Left ventricle myocardium inferior (tissue), 1 donor: ENCODE results near the gene TMEM9. TPM values are rescaled to one million over a fixed set of nuclear protein-coding genes. Genes with fewer than 3 reads are reported as not detected.

ENCODE experiments used
- DNase-seq: peaks from one replicate; pipeline ENCODE4 v3.0.0-alpha.2; 2020
- H3K27ac ChIP-seq: fragments of 200-600 bp; replicated peaks from 2 replicates; pipeline ENCODE4 v1.8.0; 2021
- H3K27me3 ChIP-seq: fragments of 200-600 bp; 2 replicates; pipeline ENCODE4 v1.8.0; 2021; ENCODE audit warnings: low read depth
- H3K36me3 ChIP-seq: fragments of 200-600 bp; 2 replicates; pipeline ENCODE4 v1.8.0; 2021
- H3K4me1 ChIP-seq: fragments of 200-600 bp; 2 replicates; pipeline ENCODE4 v1.8.0; 2021
- H3K4me3 ChIP-seq: fragments of 200-600 bp; 2 replicates; pipeline ENCODE4 v1.8.0; 2021; ENCODE audit warnings: mild to moderate bottlenecking, moderate library complexity
- H3K9me3 ChIP-seq: fragments of 200-600 bp; replicated peaks from 2 replicates; pipeline ENCODE4 v1.8.0; 2021
- intact Hi-C: fragments of 100-400 bp; cut with micrococcal nuclease; formaldehyde crosslinking; loops from one replicate; pipeline ENCODE4 v1.11.0; 2022
- total RNA-seq: library from RNA; stranded (reverse); fragmentation: NEBNext Ultra II Directional; extraction: Animal tissue kit (Norgen Biotek cat#: 25700); gene quantifications from one replicate; pipeline ENCODE4 v1.2.1, GENCODE V29; 2021
- TF ChIP-seq, protein P1 (sequence below): fragments of 200-600 bp; IDR thresholded peaks from 2 replicates; pipeline ENCODE4 v1.8.0; 2021; ENCODE audit warnings: antibody characterized with exemption, mild to moderate bottlenecking, borderline replicate concordance
- donor health status: DM: no; HTN: yes; CAD: no; lungs with severe emphysema.

Gene TMEM9
- total RNA-seq, 1 donor from 2014 or later: 25.3 TPM

GRCh38 chr1:201185527-201186128, 31.4 kb upstream of the TMEM9 start:
- H3K36me3 ChIP-seq: no peaks in the 10 kb centered on the region
- intact Hi-C loops: no loop called here
- peaks cover 27% of the 10 kb centered on the region for H3K27me3 ChIP-seq
- H3K9me3 ChIP-seq: no peaks in the 10 kb centered on the region
- no peak for DNase-seq
- TF ChIP-seq, protein P1, sequence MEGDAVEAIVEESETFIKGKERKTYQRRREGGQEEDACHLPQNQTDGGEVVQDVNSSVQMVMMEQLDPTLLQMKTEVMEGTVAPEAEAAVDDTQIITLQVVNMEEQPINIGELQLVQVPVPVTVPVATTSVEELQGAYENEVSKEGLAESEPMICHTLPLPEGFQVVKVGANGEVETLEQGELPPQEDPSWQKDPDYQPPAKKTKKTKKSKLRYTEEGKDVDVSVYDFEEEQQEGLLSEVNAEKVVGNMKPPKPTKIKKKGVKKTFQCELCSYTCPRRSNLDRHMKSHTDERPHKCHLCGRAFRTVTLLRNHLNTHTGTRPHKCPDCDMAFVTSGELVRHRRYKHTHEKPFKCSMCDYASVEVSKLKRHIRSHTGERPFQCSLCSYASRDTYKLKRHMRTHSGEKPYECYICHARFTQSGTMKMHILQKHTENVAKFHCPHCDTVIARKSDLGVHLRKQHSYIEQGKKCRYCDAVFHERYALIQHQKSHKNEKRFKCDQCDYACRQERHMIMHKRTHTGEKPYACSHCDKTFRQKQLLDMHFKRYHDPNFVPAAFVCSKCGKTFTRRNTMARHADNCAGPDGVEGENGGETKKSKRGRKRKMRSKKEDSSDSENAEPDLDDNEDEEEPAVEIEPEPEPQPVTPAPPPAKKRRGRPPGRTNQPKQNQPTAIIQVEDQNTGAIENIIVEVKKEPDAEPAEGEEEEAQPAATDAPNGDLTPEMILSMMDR: no peak
- H3K27ac ChIP-seq: no peak overlapping the region
- no peaks in the 10 kb centered on the region for H3K4me1 ChIP-seq
- no peak overlapping the region for H3K4me3 ChIP-seq

GRCh38 chr1:201185123-201185453, 30.8 kb upstream of the TMEM9 start:
- H3K36me3 ChIP-seq: no peaks in the 10 kb centered on the region
- peaks cover 27% of the 10 kb centered on the region for H3K27me3 ChIP-seq
- H3K9me3 ChIP-seq: no peaks in the 10 kb centered on the region
- intact Hi-C loops: no loop called here
- no peak overlapping the region for H3K27ac ChIP-seq
- H3K4me3 ChIP-seq: no peak overlapping the region
- no peaks in the 10 kb centered on the region for H3K4me1 ChIP-seq
- no peak for DNase-seq
- TF ChIP-seq, protein P1: no peak

GRCh38 chr1:201184307-201185122, 30.2 kb upstream of the TMEM9 start:
- Histone ChIP-seq H3K4me1 (no peaks in the 10 kb centered on the region), H3K4me3 (no peak overlapping the region), H3K36me3 (no peaks in the 10 kb centered on the region), H3K27ac (no peak overlapping the region), H3K27me3 (peaks cover 26% of the 10 kb centered on the region), H3K9me3 (no peaks in the 10 kb centered on the region)
- intact Hi-C loops: no loop called here
- no peak for DNase-seq
- TF ChIP-seq, protein P1: peak; percentile 47

- no peak overlapping the region for H3K27ac ChIP-seq
- no peaks in the 10 kb centered on the region for H3K9me3 ChIP-seq
- no peaks in the 10 kb centered on the region for H3K36me3 ChIP-seq
- H3K4me1 ChIP-seq: no peaks in the 10 kb centered on the region
- no peak overlapping the region for H3K4me3 ChIP-seq
- peaks cover 31% of the 10 kb centered on the region for H3K27me3 ChIP-seq
- TF ChIP-seq, protein P1: no peak
- no peak for DNase-seq
- intact Hi-C loops: no loop called here
Measured at GRCh38 chr1:201183753-201184152, 29.5 kb upstream of the TMEM9 start.

- TF ChIP-seq, protein P1: no peak
- Histone ChIP-seq H3K9me3 (no peaks in the 10 kb centered on the region), H3K27me3 (peaks cover 31% of the 10 kb centered on the region), H3K4me1 (no peaks in the 10 kb centered on the region), H3K27ac (no peak overlapping the region), H3K36me3 (no peaks in the 10 kb centered on the region), H3K4me3 (no peak overlapping the region)
- intact Hi-C loops: no loop called here
- no peak for DNase-seq
Measured at GRCh38 chr1:201183209-201183608, 28.9 kb upstream of the TMEM9 start.
